ENCODE data around the gene PSMG4. TPM values are rescaled to one million over a fixed set of nuclear protein-coding genes. Genes with fewer than 3 reads are reported as not detected.

PSMG4 gene
- total and polyA plus RNA-seq, 10 of the 15 experiments (the other 5 are each of a cell fraction or from before 2014, with no cell fraction given), result 7.1 to 62.6 (median 29.8) TPM

DNA sequence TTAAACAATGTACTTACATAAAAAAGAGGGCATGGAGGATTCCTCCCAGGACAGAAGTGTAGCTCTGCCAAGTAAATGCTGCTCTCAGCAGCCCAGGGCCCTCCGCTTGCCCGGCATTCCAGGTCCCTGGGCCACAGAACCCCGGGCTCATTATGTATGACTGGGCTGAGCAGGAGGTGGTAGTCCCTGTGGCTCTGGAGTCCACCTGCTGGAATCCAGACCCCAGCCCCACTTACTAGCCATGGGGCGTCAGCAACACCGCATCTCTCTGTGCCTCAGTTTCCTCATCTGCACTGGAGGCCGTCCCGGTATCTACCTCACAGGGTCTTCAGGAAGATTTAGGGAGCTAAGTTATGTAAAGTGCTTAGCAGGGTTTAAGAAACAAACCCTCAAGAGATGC, 55.4 kb downstream of the PSMG4 start (continued):
- TF ChIP-seq TCF3 (IDR thresholded peaks at IDR 0.05; ENCODE audit: borderline replicate concordance, insufficient read depth, low read depth, low read length), result no peak
- no peak for TF ChIP-seq CREB1 (IDR thresholded peaks at IDR 0.05; ENCODE audit: low read depth)
- no peak for TF ChIP-seq CHD4 (IDR thresholded peaks at IDR 0.05)
- no peak for TF ChIP-seq TARDBP (IDR thresholded peaks at IDR 0.05; ENCODE audit: borderline replicate concordance)
- TF ChIP-seq, protein P1, sequence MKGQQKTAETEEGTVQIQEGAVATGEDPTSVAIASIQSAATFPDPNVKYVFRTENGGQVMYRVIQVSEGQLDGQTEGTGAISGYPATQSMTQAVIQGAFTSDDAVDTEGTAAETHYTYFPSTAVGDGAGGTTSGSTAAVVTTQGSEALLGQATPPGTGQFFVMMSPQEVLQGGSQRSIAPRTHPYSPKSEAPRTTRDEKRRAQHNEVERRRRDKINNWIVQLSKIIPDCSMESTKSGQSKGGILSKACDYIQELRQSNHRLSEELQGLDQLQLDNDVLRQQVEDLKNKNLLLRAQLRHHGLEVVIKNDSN (IDR thresholded peaks at IDR 0.05; ENCODE audit: borderline replicate concordance, extremely low read length, insufficient read depth, low read depth, low read length), result no peak
- TF ChIP-seq BCL11A (IDR thresholded peaks at IDR 0.05; ENCODE audit: low read depth, low read length), result no peak

GRCh38 chr6:3314621-3315467, 56.1 kb downstream of the PSMG4 start:
- ChIA-PET CTCF (no interaction called here), SMC1A (ENCODE audit: uncharacterized antibody, unreplicated experiment) (no interaction called here)
- FAIRE-seq, result no peak

More at GRCh38 chr6:3314621-3315467, 56.1 kb downstream of the PSMG4 start:
- Histone ChIP-seq H2AFZ (ENCODE audit: control insufficient read depth, low read depth, low read length) (no peak overlapping the region), H3K79me2 (ENCODE audit: control insufficient read depth, insufficient read depth, low read length) (no peaks in the 10 kb centered on the region), H3K4me3 (no peak overlapping the region), H3K27me3 (replicated peaks in 1 of 2; ENCODE audit: control insufficient read depth in 2 of 2, insufficient read depth in 2 of 2, low read length in 1 of 2) (no peaks in the 10 kb centered on the region), H4K20me1 (ENCODE audit: control insufficient read depth, insufficient read depth) (no peaks in the 10 kb centered on the region), H3K36me3 (ENCODE audit: control insufficient read depth in 2 of 2, insufficient read depth in 2 of 2, low read length in 1 of 2) (no peaks in the 10 kb centered on the region), H3K27ac (ENCODE audit: control insufficient read depth, insufficient read depth) (no peak overlapping the region), H3K9ac (ENCODE audit: control insufficient read depth, insufficient read depth, low read length) (no peak overlapping the region), H3K9me3 (replicated peaks; ENCODE audit: control insufficient read depth, insufficient read depth, low read length) (no peaks in the 10 kb centered on the region), H3K4me1 (ENCODE audit: control insufficient read depth, insufficient read depth, low read length) (peaks cover 9% of the 10 kb centered on the region), H3K4me2 (ENCODE audit: control insufficient read depth, insufficient read depth) (no peak overlapping the region)
- ChIA-PET POLR2A (no interaction called here), RAD21 (ENCODE audit: unreplicated experiment) (interaction anchor here (0.7 kb wide), 1 partner anchor 68 kb away, joined by 3 read pairs; no protein-coding TSS in a partner anchor)
- DNase-seq (ENCODE audit: low read depth, low spot score) (no peak), ATAC-seq (no peak)
- 48% methylated on average over 20 of the region's 20 CpGs for WGBS (ENCODE audit: insufficient coverage, insufficient replicate concordance, low lambda C conversion rate, missing lambda C conversion rate)
- TF ChIP-seq CREB1 (IDR thresholded peaks at IDR 0.05; ENCODE audit: low read depth) (no peak), BRCA1 (IDR thresholded peaks at IDR 0.05; ENCODE audit: low read depth, low read length) (no peak), BCL11A (IDR thresholded peaks at IDR 0.05; ENCODE audit: low read depth, low read length) (no peak), CEBPB (IDR thresholded peaks at IDR 0.05; ENCODE audit: borderline replicate concordance in 1 of 2, low read depth in 2 of 2, low read length in 2 of 2) (no peak), IRF4 (IDR thresholded peaks at IDR 0.05; ENCODE audit: low read depth, low read length) (no peak), ZNF592 (IDR thresholded peaks at IDR 0.05) (no peak), SMAD5 (IDR thresholded peaks at IDR 0.05; ENCODE audit: low read depth) (no peak), ZZZ3 (IDR thresholded peaks at IDR 0.05; ENCODE audit: control insufficient read depth, insufficient read length, low read depth) (no peak)
- TF ChIP-seq, protein P2, sequence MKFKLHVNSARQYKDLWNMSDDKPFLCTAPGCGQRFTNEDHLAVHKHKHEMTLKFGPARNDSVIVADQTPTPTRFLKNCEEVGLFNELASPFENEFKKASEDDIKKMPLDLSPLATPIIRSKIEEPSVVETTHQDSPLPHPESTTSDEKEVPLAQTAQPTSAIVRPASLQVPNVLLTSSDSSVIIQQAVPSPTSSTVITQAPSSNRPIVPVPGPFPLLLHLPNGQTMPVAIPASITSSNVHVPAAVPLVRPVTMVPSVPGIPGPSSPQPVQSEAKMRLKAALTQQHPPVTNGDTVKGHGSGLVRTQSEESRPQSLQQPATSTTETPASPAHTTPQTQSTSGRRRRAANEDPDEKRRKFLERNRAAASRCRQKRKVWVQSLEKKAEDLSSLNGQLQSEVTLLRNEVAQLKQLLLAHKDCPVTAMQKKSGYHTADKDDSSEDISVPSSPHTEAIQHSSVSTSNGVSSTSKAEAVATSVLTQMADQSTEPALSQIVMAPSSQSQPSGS (IDR thresholded peaks at IDR 0.05; ENCODE audit: low read length), result no peak
- TF ChIP-seq, protein P3, sequence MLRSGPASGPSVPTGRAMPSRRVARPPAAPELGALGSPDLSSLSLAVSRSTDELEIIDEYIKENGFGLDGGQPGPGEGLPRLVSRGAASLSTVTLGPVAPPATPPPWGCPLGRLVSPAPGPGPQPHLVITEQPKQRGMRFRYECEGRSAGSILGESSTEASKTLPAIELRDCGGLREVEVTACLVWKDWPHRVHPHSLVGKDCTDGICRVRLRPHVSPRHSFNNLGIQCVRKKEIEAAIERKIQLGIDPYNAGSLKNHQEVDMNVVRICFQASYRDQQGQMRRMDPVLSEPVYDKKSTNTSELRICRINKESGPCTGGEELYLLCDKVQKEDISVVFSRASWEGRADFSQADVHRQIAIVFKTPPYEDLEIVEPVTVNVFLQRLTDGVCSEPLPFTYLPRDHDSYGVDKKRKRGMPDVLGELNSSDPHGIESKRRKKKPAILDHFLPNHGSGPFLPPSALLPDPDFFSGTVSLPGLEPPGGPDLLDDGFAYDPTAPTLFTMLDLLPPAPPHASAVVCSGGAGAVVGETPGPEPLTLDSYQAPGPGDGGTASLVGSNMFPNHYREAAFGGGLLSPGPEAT (IDR thresholded peaks at IDR 0.05; ENCODE audit: low read depth), result no peak
- in situ Hi-C loops (cut with MboI), result no loop called here
- no TSS peak for BruUV-seq (replicated peaks)
- intact Hi-C loops (cut with micrococcal nuclease; ENCODE audit: unreplicated experiment), result no loop called here

All from GM12878 (cell line).